Fibroblast of villous mesenchyme (primary cell): ENCODE results near the gene SORCS3. TPM values are rescaled to one million over a fixed set of nuclear protein-coding genes. Genes with fewer than 3 reads are reported as not detected.
A peak's percentile ranks its signal among the peaks of the same experiment; 100 is the strongest.

Source experiments
- DNase-seq: peaks from one replicate; pipeline ENCODE4 v3.0.0-alpha.2; 2010; ENCODE audit warnings: low read depth
- H3K4me3 ChIP-seq: 2 replicates; pipeline ENCODE4 v1.5.1; 2011; ENCODE audit warnings: low read depth, mild to moderate bottlenecking, low read length
- total RNA-seq: library from RNA; depleted of rRNA; stranded (reverse); fragments of >200 nt; gene quantifications from 2 replicates; pipeline ENCODE4 v1.2.3, GENCODE V29; 2012
- TF ChIP-seq, protein P1 (sequence below): IDR thresholded peaks from 2 replicates; pipeline ENCODE4 v1.5.1; 2012; ENCODE audit warnings: low read depth, mild to moderate bottlenecking, low read length; ENCODE audit not compliant: insufficient read depth

The SORCS3 gene
- total RNA-seq, 1 donor, result not detected

- TF ChIP-seq, protein P1, sequence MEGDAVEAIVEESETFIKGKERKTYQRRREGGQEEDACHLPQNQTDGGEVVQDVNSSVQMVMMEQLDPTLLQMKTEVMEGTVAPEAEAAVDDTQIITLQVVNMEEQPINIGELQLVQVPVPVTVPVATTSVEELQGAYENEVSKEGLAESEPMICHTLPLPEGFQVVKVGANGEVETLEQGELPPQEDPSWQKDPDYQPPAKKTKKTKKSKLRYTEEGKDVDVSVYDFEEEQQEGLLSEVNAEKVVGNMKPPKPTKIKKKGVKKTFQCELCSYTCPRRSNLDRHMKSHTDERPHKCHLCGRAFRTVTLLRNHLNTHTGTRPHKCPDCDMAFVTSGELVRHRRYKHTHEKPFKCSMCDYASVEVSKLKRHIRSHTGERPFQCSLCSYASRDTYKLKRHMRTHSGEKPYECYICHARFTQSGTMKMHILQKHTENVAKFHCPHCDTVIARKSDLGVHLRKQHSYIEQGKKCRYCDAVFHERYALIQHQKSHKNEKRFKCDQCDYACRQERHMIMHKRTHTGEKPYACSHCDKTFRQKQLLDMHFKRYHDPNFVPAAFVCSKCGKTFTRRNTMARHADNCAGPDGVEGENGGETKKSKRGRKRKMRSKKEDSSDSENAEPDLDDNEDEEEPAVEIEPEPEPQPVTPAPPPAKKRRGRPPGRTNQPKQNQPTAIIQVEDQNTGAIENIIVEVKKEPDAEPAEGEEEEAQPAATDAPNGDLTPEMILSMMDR, result no peak
- no peak overlapping the region for H3K4me3 ChIP-seq
- no peak for DNase-seq
Measured at GRCh38 chr10:105041956-105042355, 400.9 kb downstream of the SORCS3 start.

- DNase-seq, result no peak
- TF ChIP-seq, protein P1, result no peak
- H3K4me3 ChIP-seq, result no peak overlapping the region
Measured at GRCh38 chr10:105042906-105043552, 401.9 kb downstream of the SORCS3 start.

DNA sequence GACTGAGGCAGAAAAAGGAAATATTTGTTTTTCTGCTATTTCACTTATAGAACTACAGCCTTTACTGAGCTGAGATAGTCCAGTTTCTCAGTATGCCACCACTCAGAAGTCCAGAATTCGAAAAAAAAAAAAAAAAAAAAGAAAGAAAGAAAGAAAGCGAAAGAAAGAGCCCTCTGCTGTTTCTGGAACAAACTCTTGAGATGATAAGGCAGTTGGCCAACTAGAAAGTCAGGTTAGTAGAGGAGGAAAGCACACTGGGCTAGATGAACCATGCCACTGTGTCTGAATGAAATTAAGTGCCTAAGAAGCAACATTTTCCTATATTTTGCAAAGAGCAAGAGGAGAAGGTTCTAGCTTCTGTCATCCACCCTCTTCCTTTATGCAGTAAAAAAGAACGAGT lies 403.8 kb downstream of the SORCS3 start:
- TF ChIP-seq, protein P1, result no peak
- no peak overlapping the region for H3K4me3 ChIP-seq
- no peak for DNase-seq

DNA sequence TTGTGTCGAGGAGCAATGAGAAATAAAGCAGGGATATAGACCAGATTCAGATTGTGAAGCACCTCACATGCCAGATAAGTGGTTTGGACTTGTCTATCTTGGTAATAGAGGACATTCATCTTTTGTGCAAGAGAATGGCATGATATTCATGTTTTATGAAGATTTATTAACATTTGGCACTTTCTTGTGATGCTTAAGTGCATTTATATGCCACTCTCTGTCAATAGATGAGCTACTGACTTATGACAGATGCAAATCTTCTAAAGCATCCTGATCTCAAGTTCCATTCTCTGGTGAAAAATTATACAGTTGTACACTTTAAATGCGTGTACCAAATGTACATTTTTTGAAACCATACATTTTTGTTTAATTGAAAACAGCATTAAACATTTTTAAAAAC lies 415.3 kb downstream of the SORCS3 start:
- no peak overlapping the region for H3K4me3 ChIP-seq
- no peak for DNase-seq
- TF ChIP-seq, protein P1, result no peak

DNA sequence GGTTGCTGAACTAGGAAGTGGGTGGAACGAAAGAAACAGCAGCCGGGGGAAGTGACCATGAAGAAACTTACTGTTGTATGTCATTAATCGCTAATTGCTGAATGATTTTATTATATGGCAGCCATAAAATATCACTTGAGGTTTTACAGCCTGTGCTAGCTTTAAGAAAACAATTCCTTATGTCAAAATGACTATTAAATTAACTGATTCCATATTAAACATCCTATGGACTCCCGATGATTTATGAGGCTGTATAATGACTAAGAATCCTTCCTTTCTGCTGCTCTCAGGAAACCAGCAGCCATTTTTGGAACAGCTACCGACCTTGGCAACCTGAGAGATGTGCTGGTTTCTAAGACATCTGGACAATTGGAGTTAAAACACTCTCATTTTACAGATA lies 421.9 kb downstream of the SORCS3 start:
- TF ChIP-seq, protein P1, result no peak
- no peak for DNase-seq
- no peak overlapping the region for H3K4me3 ChIP-seq

DNA sequence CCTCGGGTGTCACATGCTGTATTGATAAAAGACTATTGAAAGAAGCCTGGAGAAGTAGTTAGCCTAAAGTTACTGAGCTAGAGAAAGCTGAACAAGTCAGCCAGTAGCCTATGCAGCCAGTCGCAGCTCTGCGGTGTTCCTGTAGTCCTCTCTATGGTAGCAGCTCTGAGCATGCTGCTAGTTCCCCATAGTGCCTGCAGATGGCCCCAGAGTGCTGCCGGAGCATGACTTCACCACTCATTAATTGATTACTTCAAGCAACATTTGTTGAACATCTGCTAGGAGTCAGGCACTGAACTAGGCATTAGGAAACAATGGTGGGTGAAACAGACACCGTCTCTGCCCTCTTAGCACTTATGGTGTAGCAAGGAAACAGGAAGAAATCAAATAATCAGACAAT lies 422.7 kb downstream of the SORCS3 start:
- DNase-seq, result peak; percentile 1
- TF ChIP-seq, protein P1, result no peak
- no peak overlapping the region for H3K4me3 ChIP-seq

- no peak overlapping the region for H3K4me3 ChIP-seq
- TF ChIP-seq, protein P1, result no peak
- DNase-seq, result no peak
Measured at GRCh38 chr10:105068497-105068896, 427.4 kb downstream of the SORCS3 start.
